Testis (tissue), 3 donors: ENCODE data around the gene MAGI1. TPM values are rescaled to one million over a fixed set of nuclear protein-coding genes. Genes with fewer than 3 reads are reported as not detected.

Experiments used
- DNase-seq: peaks from one replicate; pipeline ENCODE4 v3.0.0-alpha.2; 2019
- H3K27ac ChIP-seq, 2 donors: fragments of 200-600 bp; sonication (generic); one replicate each; pipeline ENCODE4 v1.5.1; 2019
- H3K27me3 ChIP-seq: fragments of 200-600 bp; sonication (generic); one replicate; pipeline ENCODE4 v1.5.1; 2019
- H3K36me3 ChIP-seq: fragments of 200-600 bp; sonication (generic); one replicate; pipeline ENCODE4 v1.5.1; 2017; ENCODE audit warnings: low read depth; ENCODE audit errors: missing control alignments
- H3K4me1 ChIP-seq: fragments of 200-600 bp; sonication (generic); one replicate; pipeline ENCODE4 v1.5.1; 2019
- H3K4me3 ChIP-seq, 2 donors: fragments of 200-600 bp; sonication (generic); one replicate each; pipeline ENCODE4 v1.5.1; 2017 to 2019
- H3K9me3 ChIP-seq: fragments of 200-600 bp; sonication (generic); one replicate; pipeline ENCODE4 v1.5.1; 2017
- CTCF ChIP-seq, 3 experiments: fragments of 450-650 bp in 2 of 3; fragments of 200-600 bp in 1 of 3; sonication (generic) in 1 of 3; IDR thresholded peaks; one replicate each; pipeline ENCODE4 v1.5.1; 2016 to 2019; ENCODE audit warnings: antibody characterized with exemption in 3 of 3, mild to moderate bottlenecking in 2 of 3, moderate library complexity in 1 of 3
- POLR2A ChIP-seq: fragments of 450-650 bp; IDR thresholded peaks from one replicate; pipeline ENCODE4 v1.6.1; 2017; ENCODE audit warnings: antibody characterized with exemption, mild to moderate bottlenecking, moderate library complexity
- WGBS, 2 donors: methylation state at CpG; one replicate each; pipeline ENCODE4 v1.1.5; 2018; 5-methylcytosine and 5-hydroxymethylcytosine counted together
- intact Hi-C: fragments of 100-400 bp; cut with DNase I; formaldehyde crosslinking; loops from one replicate; pipeline ENCODE4 v1.15.1; 2023; ENCODE audit warnings: low total_unique reads
- polyA plus RNA-seq: library from polyadenylated mRNA; stranded (reverse); fragments of 350-450 nt; fragmentation: Illumina TruSeq; extraction: RNeasy Lipid Tissue Mini Kit (QIAGEN cat#74804); gene quantifications from one replicate; pipeline ENCODE4 v1.2.3, GENCODE V29; 2014; ENCODE audit warnings: low read depth, low replicate concordance; ENCODE audit not compliant: insufficient read depth
- total RNA-seq, 2 donors: library from RNA; depleted of rRNA; stranded (reverse); fragments of >200 nt; gene quantifications; one replicate each; pipeline ENCODE4 v1.2.3, GENCODE V29; 2016

The MAGI1 gene
- total and polyA plus RNA-seq, 3 donors from 2014 or later = 55.4 to 60.4 (median 56.1) TPM

GRCh38 chr3:65999606-66000005 is 39.1 kb downstream of the MAGI1 start:
- intact Hi-C loops = no loop called here
- Histone ChIP-seq H3K4me1 (no peaks in the 10 kb centered on the region), H3K27me3 (no peaks in the 10 kb centered on the region), H3K9me3 (no peaks in the 10 kb centered on the region), H3K36me3 (no peaks in the 10 kb centered on the region), H3K27ac (no peak overlapping the region), H3K4me3 (no peak overlapping the region)
- 86 to 87% methylated on average over 8 of the region's 8 CpGs for WGBS, 2 donors
- no peak for DNase-seq
- no peak for TF ChIP-seq CTCF (IDR thresholded peaks at IDR 0.05)
- no peak for TF ChIP-seq POLR2A

- TF ChIP-seq CTCF (IDR thresholded peaks at IDR 0.05) (no peak), POLR2A (no peak)
- intact Hi-C loops = no loop called here
- no peaks in the 10 kb centered on the region for H3K36me3 ChIP-seq
- WGBS, 2 donors = 67 to 88% methylated on average over 11 of the region's 11 CpGs
- DNase-seq = no peak
- no peak overlapping the region for H3K4me3 ChIP-seq
- H3K9me3 ChIP-seq = no peaks in the 10 kb centered on the region
- H3K27me3 ChIP-seq = no peaks in the 10 kb centered on the region
- H3K4me1 ChIP-seq = no peaks in the 10 kb centered on the region
- no peak overlapping the region for H3K27ac ChIP-seq
Observed at GRCh38 chr3:65996589-65996988, 42.1 kb downstream of the MAGI1 start.

GRCh38 chr3:65995515-65995914 is 43.2 kb downstream of the MAGI1 start:
- no peaks in the 10 kb centered on the region for H3K27me3 ChIP-seq
- DNase-seq = no peak
- no peak overlapping the region for H3K27ac ChIP-seq
- TF ChIP-seq POLR2A (no peak), CTCF (IDR thresholded peaks at IDR 0.05) (no peak)
- no peaks in the 10 kb centered on the region for H3K36me3 ChIP-seq
- H3K4me1 ChIP-seq = no peaks in the 10 kb centered on the region
- no peaks in the 10 kb centered on the region for H3K9me3 ChIP-seq
- WGBS, 2 donors = 91 to 93% methylated on average over 6 of the region's 6 CpGs
- H3K4me3 ChIP-seq = no peak overlapping the region
- intact Hi-C loops = no loop called here

- no peak overlapping the region for H3K27ac ChIP-seq
- TF ChIP-seq POLR2A (no peak), CTCF (IDR thresholded peaks at IDR 0.05) (no peak)
- no peak for DNase-seq
- H3K27me3 ChIP-seq = no peaks in the 10 kb centered on the region
- H3K36me3 ChIP-seq = no peaks in the 10 kb centered on the region
- no peaks in the 10 kb centered on the region for H3K9me3 ChIP-seq
- no peaks in the 10 kb centered on the region for H3K4me1 ChIP-seq
- WGBS, 2 donors = 72 to 89% methylated on average over 4 of the region's 4 CpGs
- no peak overlapping the region for H3K4me3 ChIP-seq
- intact Hi-C loops = no loop called here
Observed at GRCh38 chr3:65995030-65995429, 43.7 kb downstream of the MAGI1 start.

- H3K27me3 ChIP-seq = no peaks in the 10 kb centered on the region
- intact Hi-C loops = no loop called here
- TF ChIP-seq CTCF (IDR thresholded peaks at IDR 0.05) (no peak), POLR2A (no peak)
- no peak overlapping the region for H3K27ac ChIP-seq
- no peak overlapping the region for H3K4me3 ChIP-seq
- no peak for DNase-seq
- no peaks in the 10 kb centered on the region for H3K9me3 ChIP-seq
- no peaks in the 10 kb centered on the region for H3K36me3 ChIP-seq
- H3K4me1 ChIP-seq = no peaks in the 10 kb centered on the region
- 91 to 100% methylated on average over 1 of the region's 1 CpG for WGBS, 2 donors
Observed at GRCh38 chr3:65993134-65993900, 45.4 kb downstream of the MAGI1 start.
